Transverse colon (tissue), 4 donors: ENCODE measurements around the gene MAGI2.

Experiments used
- CTCF ChIP-seq, 5 experiments: fragments of 200-600 bp in 3 of 5; fragments of 450-650 bp in 2 of 5; sonication (generic) in 3 of 5; IDR thresholded peaks; 1 replicate in 2 of 5; 2 replicates in 3 of 5; pipeline ENCODE4 v1.5.1; 2016 to 2017; ENCODE audit warnings: antibody characterized with exemption in 5 of 5, inconsistent platforms in 3 of 5, mild to moderate bottlenecking in 2 of 5, moderate library complexity in 1 of 5
- POLR2A ChIP-seq: fragments of 450-650 bp; IDR thresholded peaks from one replicate; pipeline ENCODE4 v1.6.1; 2016; ENCODE audit warnings: antibody characterized with exemption, mild to moderate bottlenecking, moderate library complexity
- POLR2AphosphoS5 ChIP-seq, 3 donors: sonication (generic); formaldehyde crosslinking; IDR thresholded peaks; one replicate each; pipeline ENCODE4 v1.6.1; 2016; ENCODE audit warnings: antibody characterized with exemption in 3 of 3

DNA sequence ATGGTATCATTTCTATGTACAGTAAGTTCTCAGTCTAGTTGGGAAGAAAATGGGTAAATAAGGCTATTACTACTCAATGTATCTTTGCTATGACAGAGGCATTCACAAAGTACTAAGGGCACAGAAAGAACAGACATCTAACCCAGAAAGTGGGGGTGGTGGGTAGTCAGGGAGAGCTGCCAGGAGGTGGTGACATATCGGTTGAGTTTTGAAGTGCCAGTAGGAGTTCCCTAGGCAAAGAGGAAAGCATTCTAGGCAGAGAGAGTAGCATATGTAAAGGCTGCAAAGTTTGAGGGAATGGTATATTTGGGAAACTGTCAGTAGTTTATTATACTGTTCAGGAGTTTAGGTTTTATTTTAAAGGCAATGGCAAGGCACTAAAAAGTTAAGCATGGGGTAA, 1372.1 kb downstream of the MAGI2 start:
- no peak for TF ChIP-seq CTCF (IDR thresholded peaks at IDR 0.05)
- TF ChIP-seq POLR2A, result no peak
- TF ChIP-seq POLR2AphosphoS5 (IDR thresholded peaks at IDR 0.05), result no peak
